ENCODE results near the gene BRD3.

BRD3 gene

DNA sequence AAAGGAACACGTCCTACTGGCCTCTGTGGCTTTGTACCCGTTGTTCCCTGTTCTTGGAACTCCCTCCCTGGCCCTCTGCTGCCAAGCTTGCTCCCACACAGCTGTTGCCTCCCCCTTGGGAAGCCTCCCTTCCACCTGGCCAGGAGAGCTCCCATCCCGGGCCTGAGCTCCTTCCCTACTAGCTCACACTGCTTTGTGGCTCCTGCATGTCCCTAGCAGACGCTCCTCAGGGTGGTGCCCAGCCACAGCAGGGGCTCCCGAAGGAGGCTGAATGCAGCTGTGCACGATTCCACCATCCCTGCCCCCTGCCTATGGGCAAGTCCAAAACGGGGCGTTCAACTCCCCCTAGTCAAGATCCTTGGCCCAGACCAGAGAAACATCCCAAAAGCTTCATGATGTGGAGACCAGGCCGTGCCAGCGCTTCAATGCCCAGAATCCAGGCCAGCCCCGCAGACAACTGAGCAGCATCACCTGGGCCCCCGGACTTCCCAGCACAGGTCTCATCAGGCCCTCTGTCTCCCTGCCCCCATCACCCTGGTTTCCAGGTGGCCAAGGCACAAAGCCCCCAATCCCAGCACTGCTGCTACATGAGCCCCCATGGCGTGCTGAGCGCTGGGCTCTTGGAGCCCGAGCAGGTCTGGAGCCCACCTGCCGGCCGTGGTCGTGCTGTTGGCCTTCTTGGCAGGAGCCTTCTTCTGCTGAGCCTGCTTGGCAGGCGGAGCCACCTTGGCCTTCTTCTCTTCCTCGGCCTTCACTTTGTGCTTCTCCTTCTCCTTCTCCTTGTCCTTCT is 28.2 kb downstream of the BRD3 start:
- DNase-seq (ENCODE audit: low read depth in 2 of 2): no peak

DNA sequence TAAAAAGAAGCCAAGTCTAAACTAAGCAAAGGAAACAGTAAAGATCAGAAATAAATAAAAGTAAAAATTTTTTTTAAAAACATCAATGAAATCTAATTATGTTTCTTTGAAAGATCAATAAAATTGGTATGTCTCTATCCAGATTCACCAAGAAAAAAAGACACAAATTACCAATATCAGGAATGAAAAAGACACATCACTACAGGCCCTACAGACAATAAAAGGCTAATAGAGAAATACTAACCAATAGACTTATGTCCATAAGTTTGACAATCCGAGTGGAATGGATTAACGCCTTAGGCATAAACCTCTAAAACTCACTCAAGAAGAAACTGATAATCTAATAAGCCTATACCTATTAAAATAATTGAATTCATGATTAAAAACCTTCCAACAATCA is 30.2 kb downstream of the BRD3 start:
- DNase-seq (ENCODE audit: low read depth in 2 of 2): no peak

DNA sequence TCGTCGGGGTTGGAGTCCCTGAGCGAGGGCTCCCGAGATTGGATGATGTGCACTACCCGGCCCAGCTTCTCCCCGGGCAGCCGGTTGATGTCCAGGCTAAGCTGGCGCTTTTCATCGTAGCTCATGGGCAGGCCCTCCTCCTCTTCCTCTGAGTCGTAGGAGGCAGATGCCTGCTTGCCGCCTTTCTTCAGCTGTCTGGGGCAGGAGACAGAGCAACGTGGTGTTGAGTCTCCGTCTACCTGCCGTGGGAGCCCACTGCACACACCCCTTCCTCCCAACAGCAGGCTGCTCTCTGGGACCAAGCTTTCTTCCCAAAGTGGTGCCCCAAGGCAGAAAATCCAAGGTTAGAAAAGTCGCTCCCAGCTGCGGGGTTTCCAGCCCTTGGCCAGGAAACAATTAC is 31.7 kb downstream of the BRD3 start:
- no peak for DNase-seq (ENCODE audit: low read depth in 2 of 2)

DNA sequence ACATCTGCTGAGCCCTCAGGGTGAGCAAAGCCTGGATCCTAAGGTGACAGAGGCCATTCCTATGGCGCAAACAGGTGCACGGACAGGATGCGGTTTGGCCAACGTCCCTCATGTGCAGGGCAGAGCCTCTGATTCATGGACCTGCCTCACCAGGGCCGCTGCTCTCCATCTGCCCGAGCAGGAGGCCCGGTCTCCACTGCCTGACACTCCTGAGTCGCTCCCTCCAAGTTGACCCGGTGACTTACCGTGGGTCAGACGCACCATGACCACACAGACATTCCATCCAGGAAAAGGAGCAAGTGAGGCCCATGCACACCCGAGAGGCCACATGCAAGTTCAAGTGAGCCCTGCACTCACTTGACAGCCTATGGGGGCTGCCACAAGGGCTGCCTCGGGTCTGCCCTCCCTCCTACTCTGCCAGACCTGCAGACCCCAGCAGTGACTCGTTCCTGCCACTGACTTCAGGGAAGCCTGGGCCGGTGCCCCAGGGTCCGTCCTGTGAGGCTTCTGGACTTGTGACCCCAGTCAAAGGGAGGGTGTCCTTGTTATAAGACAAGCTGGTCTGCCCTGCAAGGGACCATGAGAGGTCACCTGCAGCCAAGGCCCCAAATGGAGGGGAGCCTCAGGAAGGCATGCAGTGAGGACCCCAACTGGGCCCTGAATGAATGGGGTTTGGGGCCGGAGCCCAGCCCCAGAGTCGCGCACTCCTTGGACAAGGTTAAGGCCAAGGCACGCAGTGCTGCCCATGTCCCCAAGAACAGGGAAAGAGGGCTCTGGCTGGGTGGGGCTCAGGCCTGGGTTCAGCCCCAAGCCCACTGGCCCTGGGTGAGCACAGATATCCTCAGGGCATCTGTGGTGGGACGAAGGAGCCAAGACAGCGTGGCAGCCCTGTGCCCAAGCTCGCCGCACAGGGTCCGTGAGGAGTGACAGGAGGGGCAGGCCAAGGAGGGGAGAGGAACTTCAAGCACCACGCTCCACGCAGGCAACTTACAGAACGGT is 32.5 kb downstream of the BRD3 start:
- DNase-seq (ENCODE audit: low read depth in 2 of 2): no peak

DNA sequence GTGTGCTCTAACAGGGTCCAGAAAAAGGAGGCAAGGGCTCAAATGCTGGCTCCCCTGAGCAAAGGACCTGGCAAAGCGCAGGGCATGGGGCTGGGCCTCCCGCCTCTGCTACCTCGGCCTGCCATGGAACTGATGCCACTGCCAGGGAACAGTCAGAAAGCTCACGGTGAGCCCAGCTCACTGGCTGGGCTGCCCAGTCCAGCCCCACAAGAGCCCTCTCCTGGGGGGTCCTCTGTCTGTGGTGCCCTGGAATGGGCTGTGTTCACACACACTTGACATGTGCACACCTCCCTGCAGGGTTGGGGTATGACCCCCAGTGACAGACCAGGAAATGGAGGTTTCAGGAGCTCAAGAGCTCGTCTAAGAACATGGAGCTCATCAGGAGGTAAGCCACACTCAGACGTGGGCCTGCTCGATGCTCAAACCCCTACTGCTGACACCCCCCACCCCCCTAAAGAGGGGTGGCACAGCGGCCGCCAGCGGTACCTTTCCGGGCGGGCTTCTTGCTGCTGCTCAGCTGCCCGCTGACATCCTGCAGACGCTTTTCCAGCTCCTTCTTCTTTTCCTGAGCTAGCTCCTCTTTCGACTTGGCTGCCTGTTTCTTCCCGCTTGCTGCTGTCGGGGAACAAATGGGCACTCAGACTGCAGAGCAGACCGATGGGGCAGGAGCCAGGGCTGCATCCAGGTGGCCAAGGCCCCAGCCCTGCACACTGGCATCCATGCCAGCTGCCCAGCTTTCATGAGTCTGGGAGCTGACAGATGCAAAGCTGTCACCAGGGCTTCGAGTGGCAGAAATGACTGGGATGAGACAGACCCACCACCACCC is 33.4 kb downstream of the BRD3 start:
- DNase-seq (ENCODE audit: low read depth in 2 of 2): no peak

DNA sequence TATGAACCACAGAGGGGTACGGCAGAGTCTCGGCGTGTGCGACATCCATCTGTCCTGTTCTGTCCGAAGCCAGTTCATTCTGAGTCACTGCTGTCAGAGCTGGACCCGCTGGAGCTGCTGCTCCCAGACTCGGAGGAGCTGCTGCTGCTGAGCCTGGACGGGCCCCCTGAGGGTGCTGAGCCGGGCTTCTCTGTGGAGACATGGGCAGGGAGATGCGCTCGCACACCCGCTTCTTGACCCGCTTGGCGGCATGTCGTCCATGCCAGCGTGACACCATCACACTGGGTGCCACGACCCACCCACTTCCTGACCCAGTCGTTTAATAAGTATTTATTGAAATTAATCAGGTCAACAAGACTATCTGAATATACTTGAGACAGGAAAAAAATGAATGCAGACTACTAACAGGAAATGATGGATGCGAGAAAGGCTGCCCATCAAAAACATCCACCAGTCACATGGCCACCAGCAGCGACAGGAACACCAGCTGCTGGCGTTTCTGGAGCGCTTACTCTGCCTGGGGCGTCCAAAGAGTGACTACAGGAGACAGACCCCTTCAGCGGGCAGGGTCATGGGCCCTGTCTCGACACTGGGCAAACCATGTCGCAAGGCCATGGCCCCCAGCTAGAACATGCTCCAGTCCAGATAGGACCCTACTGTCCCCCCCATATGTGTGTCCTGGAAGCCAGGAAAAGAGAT is 34.2 kb downstream of the BRD3 start:
- DNase-seq (ENCODE audit: low read depth in 2 of 2): no peak

DNA sequence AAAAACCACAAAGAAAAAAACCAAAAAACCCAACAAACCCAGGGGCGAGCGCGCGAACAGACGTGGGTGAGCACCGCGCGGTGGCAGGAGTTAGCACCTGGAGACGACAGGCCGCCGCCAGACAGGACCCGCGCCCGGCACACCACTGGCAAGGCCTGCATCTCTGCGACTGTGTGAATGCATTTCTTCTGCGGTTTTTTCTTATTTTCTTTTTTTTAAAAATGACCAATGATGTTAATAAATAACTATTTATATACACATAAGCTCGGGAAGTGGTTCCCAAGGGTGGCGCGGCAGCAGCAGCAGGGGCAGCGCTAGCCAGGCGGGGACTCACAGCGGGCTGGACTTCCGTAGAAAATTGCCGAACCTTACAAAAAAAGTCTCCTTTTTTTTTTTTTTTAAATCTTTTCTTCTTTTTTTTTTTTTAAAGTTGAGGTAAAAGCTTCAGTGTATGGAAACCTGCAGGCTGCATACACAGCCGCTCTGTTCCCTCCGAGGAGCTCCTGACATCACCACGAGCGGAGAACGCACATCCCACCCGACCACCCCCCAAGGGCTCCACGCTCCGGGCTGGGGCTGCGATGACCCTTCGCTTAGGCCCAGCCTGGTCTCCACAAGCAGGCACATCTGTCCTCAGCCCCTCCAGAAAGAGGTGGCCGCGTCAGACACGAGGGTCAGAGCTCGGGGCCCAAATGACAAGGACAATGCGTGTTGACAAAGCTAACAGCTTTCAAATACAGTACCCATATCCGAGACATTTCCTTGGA is 35.2 kb downstream of the BRD3 start:
- no peak for DNase-seq (ENCODE audit: low read depth in 2 of 2)

DNA sequence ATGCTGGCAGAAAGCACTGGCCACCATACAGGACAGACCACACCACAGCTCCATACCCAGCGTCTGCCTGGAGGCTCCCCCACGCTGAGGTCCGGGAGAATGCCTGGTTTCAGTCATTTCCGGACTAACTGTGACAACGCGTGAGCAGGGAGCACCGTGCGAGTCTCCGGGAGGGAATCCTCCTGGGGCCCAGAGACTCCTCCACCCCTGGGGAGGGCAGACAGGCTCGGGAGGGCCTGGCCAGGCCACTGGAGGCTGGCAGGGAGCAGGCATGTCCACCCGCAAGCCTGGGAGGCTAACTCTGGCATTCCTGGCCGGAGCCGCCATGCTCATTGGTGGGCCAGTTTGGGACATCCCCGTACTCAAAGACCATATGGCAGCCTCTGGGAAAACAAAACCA is 36.0 kb downstream of the BRD3 start:
- no peak for DNase-seq (ENCODE audit: low read depth in 2 of 2)

DNA sequence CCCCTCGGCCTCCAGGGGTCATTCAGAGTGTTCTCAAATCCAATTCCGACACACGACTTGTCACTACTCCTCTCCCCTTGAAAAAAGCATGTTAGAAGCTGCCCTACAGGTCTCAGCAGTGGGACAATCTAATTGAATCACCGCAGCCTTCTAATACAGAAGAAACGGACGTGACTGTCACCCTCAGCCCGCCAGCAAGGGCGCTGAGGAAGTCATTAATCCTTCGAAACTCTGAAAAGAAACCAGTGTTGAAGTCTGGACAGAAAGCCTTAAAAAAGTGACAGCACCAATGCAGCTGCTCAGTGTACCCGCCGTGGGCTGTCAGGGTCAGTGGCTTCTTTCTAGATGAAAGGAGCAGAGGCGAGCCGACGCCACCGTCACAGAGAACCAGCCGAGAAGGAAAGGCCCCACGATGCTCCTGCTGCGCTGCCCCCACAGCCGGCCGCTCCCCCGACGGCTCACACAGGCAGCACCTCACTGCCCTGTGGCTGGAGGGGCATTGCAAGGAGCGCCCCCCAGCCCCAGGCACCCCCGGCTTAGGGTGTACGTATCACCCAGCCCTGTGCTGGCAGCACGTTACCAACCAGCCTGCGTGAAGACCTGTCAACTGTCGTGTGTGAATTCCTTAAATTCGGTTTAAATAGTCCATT is 36.9 kb downstream of the BRD3 start:
- DNase-seq (ENCODE audit: low read depth in 2 of 2): no peak

DNA sequence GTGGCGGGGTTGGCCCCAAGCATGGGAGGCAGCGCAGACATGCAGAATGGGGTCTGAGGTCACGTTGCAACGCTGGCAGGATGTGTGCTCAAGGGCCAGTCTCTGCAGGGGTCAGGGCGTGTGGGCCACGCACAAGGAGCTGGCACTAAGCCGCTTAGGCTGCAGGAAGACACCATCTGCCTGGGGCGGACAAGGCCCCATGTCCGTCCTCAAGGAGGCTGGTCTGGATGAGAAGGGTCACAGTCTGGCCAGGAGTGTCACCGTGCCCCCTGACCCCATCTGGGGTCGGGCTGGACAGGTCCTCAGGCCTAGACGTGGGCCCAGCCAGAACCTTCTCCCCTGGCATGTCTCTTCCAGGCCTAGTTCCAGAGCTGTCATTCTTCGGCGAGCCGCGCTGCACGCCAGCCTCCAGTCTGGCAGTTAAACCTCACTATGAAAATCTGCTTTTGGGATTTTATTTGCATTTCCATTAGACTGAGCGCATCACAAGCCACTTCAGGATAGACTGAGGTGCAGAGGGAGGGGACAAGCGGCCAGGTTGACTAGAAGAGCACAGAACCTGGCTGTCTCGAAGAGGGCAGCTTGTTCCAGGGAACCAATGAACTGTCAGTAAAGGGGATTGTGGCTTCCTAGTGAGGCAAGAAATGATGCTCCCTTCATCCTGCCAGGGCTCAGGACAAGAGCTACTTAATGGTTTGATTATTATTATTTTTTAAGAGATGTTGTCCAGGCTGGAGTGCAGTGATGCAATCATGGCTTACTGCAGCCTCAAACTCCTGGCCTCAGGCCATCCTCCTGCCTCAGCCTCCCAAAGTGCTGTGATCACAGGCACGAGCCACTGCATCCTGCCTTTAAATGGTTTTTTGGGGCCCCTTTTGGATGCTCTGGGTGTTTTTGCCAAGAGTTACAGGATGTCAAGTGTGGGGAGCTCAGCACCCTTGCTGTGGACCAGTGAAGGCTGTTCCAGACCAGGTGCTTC is 38.3 kb downstream of the BRD3 start:
- no peak for DNase-seq (ENCODE audit: low read depth in 2 of 2)

DNA sequence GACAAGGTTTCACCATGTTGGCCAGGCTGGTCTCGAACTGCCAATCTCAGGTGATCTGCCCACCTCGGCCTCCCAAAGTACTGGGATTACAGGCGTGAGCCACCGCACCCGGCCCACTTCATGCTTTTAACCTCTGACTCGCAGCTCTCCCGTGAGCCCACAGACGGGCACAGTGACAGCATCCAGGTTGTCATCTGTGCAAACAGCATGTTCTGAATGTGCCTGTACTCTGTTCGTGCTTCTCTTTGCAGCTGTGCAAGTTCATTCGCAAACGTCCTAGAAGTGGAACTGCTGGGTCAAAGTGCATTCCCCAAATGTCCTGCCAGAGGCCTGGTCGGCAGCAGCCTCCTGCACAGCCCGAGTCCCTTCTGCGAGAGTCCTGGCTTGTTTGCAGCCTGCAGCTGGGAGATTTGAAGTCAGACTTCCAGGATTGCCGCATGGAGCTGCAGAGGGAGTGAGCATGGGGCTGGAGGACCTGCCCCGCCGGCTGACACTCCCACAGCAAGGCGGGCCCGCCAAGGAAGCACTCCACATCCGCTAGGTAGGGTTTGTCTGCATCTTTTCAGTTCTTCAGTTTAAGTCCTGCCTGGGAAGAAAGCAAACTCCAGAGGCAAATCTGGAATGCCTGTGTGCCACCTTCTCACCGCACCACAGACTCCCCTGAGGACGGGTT is 39.1 kb downstream of the BRD3 start:
- DNase-seq (ENCODE audit: low read depth in 2 of 2): no peak

DNA sequence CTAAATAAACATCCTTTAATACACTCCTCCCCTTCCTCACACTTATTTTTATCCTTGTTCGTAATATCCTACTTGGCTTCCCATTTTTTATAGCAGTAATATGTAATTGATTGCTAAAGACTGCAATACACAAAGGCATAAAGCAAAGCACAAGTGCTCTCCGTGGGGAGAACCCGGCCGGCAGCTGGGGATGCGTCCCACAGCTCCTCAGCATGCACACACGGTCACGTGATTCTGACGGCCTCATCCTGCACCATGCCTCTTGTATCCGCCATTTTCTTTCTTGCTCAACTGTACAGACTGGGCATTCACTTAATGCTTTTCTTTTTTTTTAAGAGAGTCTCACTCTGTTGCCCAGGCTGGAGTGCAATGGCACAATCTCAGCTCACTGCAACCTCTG is 39.8 kb downstream of the BRD3 start:
- DNase-seq (ENCODE audit: low read depth in 2 of 2): no peak

DNA sequence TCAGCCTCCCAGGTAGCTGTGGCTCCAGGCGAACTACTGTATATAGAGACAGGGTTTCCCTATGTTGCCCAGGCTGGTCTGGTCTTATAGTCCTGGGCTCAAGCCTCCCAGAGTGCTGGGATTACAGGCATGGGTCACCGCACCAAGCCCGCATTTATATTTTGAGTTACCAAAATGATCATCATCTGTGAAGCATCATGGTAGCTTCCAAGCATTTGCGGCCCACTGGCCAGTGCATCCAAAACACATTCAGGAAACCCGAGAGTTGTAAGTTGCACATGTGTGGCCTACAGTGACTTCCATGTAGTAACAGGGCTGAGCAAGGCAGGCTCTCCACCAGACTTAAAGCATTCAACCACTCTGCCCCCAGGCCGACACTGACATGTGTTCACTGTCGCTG is 40.3 kb downstream of the BRD3 start:
- no peak for DNase-seq (ENCODE audit: low read depth in 2 of 2)

DNA sequence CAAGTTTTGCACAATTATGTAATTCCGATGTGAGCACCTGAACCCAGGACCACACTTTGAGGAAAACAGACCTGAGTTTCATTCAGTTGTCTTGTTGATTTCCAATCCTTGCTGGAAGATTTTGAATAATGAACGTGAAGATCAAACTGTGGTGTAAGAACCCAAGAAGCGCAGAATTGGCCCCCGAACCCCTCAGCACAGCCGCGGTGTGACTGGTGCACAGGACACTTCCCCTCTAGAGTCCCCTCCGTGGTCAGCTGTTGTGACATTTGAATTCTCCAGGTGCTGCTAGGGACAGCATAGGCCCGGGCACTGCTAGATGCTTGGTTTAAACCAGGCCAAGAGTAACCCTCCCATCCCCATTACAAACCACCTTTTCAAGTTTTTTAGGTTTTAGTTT is 40.8 kb downstream of the BRD3 start:
- no peak for DNase-seq (ENCODE audit: low read depth in 2 of 2)

DNA sequence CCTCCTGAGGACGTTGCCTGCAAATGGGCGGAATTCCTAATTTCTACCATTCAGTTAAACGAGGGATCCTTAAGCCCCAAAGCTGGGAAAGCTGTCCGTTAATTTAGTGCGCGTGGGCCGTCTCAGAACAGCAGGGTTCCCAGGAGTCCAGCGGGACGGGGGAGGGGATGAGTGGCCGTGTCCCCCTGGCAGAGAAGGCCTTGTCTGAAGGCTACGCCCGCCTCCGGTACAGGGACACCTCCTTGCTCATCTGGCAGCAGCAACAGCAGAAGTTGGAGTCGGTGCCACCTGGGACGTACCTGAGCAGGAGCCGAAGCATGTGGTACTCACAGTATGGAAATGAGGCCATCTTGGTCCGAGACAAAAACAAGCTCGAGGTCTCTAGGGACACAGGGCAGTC is 41.2 kb downstream of the BRD3 start:
- no peak for DNase-seq (ENCODE audit: low read depth in 2 of 2)

DNA sequence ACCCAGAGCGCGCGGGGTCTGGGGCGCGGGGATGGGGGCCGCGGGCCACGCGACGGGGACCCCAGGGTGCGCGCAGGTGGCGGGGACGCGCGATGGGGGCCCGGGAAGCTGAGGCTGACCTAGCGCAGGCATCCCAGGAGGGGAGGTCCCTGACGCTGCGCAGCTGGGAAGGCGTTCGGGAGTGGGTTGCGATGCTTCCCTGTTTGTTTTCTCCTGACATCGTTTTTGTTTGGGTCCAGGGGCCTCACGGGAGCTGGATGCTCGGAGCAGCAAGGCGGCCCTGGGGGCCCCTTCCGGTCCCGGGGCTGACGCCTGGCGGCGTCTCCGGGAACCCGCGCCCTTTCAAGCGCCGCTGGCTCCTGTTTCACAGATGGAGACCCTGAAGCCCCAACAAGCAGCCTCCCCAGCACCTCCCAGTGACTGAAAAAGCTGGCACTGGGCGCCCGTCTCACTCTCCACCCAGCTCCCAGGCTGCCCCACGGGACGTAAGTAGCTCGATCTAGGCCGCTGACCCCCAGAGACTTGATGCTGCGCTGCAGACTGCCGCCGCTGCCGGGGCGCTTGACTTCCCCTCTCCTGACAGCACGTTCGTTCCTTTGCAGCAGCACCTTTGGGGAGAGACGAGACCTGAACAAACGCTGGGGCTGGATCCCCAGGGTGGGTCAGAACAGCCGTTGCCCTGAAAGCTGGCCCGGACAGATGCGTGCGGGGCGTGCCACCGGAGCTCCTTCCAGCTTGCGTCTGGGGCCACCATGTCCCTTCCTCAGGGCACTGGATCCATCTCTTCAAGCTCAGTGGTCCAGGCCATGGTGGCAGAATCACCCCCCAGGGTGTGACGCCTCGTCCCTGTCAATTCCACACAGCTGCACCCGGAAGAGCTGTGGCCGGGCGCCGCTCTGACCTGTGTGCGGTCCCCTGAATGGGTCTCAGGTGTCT is 42.0 kb downstream of the BRD3 start:
- DNase-seq (ENCODE audit: low read depth in 2 of 2): peak; percentile 21 to 24
